GM12878 (cell line): ENCODE results near the gene PIEZO2. TPM values are rescaled to one million over a fixed set of nuclear protein-coding genes. Genes with fewer than 3 reads are reported as not detected.

Experiments used
- BACH1 ChIP-seq: fragments of 450-650 bp; IDR thresholded peaks from 2 replicates; pipeline ENCODE4 v1.6.1; 2017; ENCODE audit warnings: mild to moderate bottlenecking, borderline replicate concordance
- BCL11A ChIP-seq: IDR thresholded peaks from 2 replicates; pipeline ENCODE4 v1.6.1; 2011; ENCODE audit warnings: low read depth, low read length
- BCL3 ChIP-seq: IDR thresholded peaks from 2 replicates; pipeline ENCODE4 v1.6.1; 2011; ENCODE audit warnings: borderline replicate concordance, low read depth, mild to moderate bottlenecking, moderate library complexity, low read length; ENCODE audit not compliant: insufficient read depth, poor library complexity, severe bottlenecking
- CEBPB ChIP-seq, 2 experiments: fragments of 150-350 bp in 1 of 2; IDR thresholded peaks; 2 replicates each; pipeline ENCODE4 v1.6.1; 2012 to 2014; ENCODE audit warnings: low read depth in 2 of 2, low read length in 2 of 2, borderline replicate concordance in 1 of 2, inconsistent platforms in 1 of 2
- HDAC6 ChIP-seq: fragments of 200-600 bp; sonication (generic); IDR thresholded peaks from one replicate; pipeline ENCODE4 v1.8.0; 2017; ENCODE audit warnings: antibody characterized with exemption; ENCODE audit not compliant: unreplicated experiment
- HDGF ChIP-seq: fragments of 450-650 bp; IDR thresholded peaks from 2 replicates; pipeline ENCODE4 v1.6.1; 2016; ENCODE audit warnings: antibody characterized with exemption
- HSF1 ChIP-seq: fragments of 150-350 bp; IDR thresholded peaks from 2 replicates; pipeline ENCODE4 v1.6.1; 2014; ENCODE audit warnings: mild to moderate bottlenecking, low read depth, low read length
- IKZF1 ChIP-seq: fragments of 450-650 bp; conservative IDR thresholded peaks from 2 replicates; pipeline ENCODE4 v1.6.1; 2017; ENCODE audit warnings: antibody characterized with exemption, mild to moderate bottlenecking
- MEF2B ChIP-seq: fragments of 450-650 bp; IDR thresholded peaks from 2 replicates; pipeline ENCODE4 v1.6.1; 2018; ENCODE audit warnings: mild to moderate bottlenecking, moderate library complexity; ENCODE audit not compliant: partially characterized antibody, poor library complexity, severe bottlenecking
- NBN ChIP-seq: fragments of 450-650 bp; IDR thresholded peaks from 2 replicates; pipeline ENCODE4 v1.6.1; 2016
- POLR2A ChIP-seq: IDR thresholded peaks from 2 replicates; pipeline ENCODE4 v1.6.1; 2011; ENCODE audit warnings: low read depth, mild to moderate bottlenecking, low read length
- POU2F2 ChIP-seq: IDR thresholded peaks from 3 replicates; pipeline ENCODE4 v1.6.1; 2011; ENCODE audit warnings: low read depth, mild to moderate bottlenecking, low read length, borderline replicate concordance
- RAD21 ChIP-seq: IDR thresholded peaks from 2 replicates; pipeline ENCODE4 v1.6.1; 2011; ENCODE audit warnings: mild to moderate bottlenecking, low read depth, low read length, moderate library complexity; ENCODE audit not compliant: insufficient read depth
- RB1 ChIP-seq: fragments of 450-650 bp; formaldehyde crosslinking; IDR thresholded peaks from 2 replicates; pipeline ENCODE4 v1.6.1; 2017; ENCODE audit warnings: mild to moderate bottlenecking, borderline replicate concordance
- RUNX3 ChIP-seq: IDR thresholded peaks from 2 replicates; pipeline ENCODE4 v1.6.1; 2012; ENCODE audit warnings: low read length, inconsistent platforms
- ZZZ3 ChIP-seq: IDR thresholded peaks from 2 replicates; pipeline ENCODE4 v1.6.1; 2011; ENCODE audit warnings: low read depth; ENCODE audit not compliant: control insufficient read depth, insufficient read length
- polyA plus RNA-seq, 11 experiments: library from polyadenylated mRNA; depleted of rRNA in 4 of 11; unstranded in 6 of 11; stranded (reverse) in 5 of 11; fragments of >200 nt; fragmentation: Nextera tagmentation in 4 of 11; fragmentation: Illumina TruSeq in 1 of 11; extraction: Ambion mirVana in 4 of 11; extraction: Trizol in 1 of 11; gene quantifications; 1 replicate in 1 of 11; 2 replicates in 10 of 11; pipeline versions ENCODE4 v1.2.1 to v1.2.3, GENCODE V29; 2011 to 2016; ENCODE audit warnings: inconsistent platforms in 2 of 11, missing spikeins in 2 of 11, low read depth in 1 of 11
- total RNA-seq, 4 experiments: library from RNA; depleted of rRNA in 3 of 4; stranded (reverse); fragments of >200 nt in 3 of 4; fragmentation: Illumina TruSeq in 1 of 4; extraction: Trizol in 1 of 4; gene quantifications; 2 replicates each; pipeline versions ENCODE4 v1.2.1 to v1.2.3, GENCODE V29; 2013 to 2021
- TF ChIP-seq, protein P1 (sequence below): fragments of 450-650 bp; IDR thresholded peaks from 2 replicates; pipeline ENCODE4 v1.6.1; 2017; ENCODE audit warnings: borderline replicate concordance
- TF ChIP-seq, protein P2 (sequence below), 3 experiments: IDR thresholded peaks in 2 of 3; conservative IDR thresholded peaks in 1 of 3; 2 replicates each; pipeline ENCODE4 v1.5.1; 2011; ENCODE audit warnings: low read depth in 3 of 3, low read length in 3 of 3, mild to moderate bottlenecking in 3 of 3, control low read depth in 2 of 3, moderate library complexity in 2 of 3, inconsistent platforms in 1 of 3, mixed read lengths in 1 of 3; ENCODE audit not compliant: control insufficient read depth in 2 of 3, insufficient read depth in 1 of 3; ENCODE audit errors: extremely low read depth in 1 of 3
- TF ChIP-seq, protein P3 (sequence below): fragments of 450-650 bp; IDR thresholded peaks from 2 replicates; pipeline ENCODE4 v1.6.1; 2017; ENCODE audit warnings: mild to moderate bottlenecking
- TF ChIP-seq, protein P4 (sequence below): fragments of 450-650 bp; formaldehyde crosslinking; IDR thresholded peaks from 2 replicates; pipeline ENCODE4 v1.4.0; 2022; ENCODE audit warnings: mild to moderate bottlenecking, moderate library complexity

PIEZO2 gene
- total and polyA plus RNA-seq, 10 of the 15 experiments (the other 5 are each of a cell fraction or from before 2014, with no cell fraction given), result 6.7 to 42.3 (median 27.4) TPM

- no peak for TF ChIP-seq HSF1
- TF ChIP-seq CEBPB (IDR thresholded peaks at IDR 0.05; ENCODE audit: borderline replicate concordance in 1 of 2, low read depth in 2 of 2, low read length in 2 of 2), result no peak
- TF ChIP-seq POLR2A, result no peak
- peak; percentile 61 for TF ChIP-seq BCL3
- TF ChIP-seq HDAC6, result no peak
- TF ChIP-seq, protein P1, sequence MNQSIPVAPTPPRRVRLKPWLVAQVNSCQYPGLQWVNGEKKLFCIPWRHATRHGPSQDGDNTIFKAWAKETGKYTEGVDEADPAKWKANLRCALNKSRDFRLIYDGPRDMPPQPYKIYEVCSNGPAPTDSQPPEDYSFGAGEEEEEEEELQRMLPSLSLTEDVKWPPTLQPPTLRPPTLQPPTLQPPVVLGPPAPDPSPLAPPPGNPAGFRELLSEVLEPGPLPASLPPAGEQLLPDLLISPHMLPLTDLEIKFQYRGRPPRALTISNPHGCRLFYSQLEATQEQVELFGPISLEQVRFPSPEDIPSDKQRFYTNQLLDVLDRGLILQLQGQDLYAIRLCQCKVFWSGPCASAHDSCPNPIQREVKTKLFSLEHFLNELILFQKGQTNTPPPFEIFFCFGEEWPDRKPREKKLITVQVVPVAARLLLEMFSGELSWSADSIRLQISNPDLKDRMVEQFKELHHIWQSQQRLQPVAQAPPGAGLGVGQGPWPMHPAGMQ, result no peak
- TF ChIP-seq BCL11A, result 0 out of 2 replicates have a peak, but pooled peaks have one; percentile 31
- no peak for TF ChIP-seq ZZZ3
- no peak for TF ChIP-seq POU2F2
- TF ChIP-seq IKZF1, result peak; percentile 82
- peak; percentile 28 for TF ChIP-seq MEF2B
- TF ChIP-seq RB1, result no peak
- peak; percentile 42; the same call in 1 of the 2 replicates for TF ChIP-seq NBN
- no peak for TF ChIP-seq RAD21
- TF ChIP-seq, protein P2, sequence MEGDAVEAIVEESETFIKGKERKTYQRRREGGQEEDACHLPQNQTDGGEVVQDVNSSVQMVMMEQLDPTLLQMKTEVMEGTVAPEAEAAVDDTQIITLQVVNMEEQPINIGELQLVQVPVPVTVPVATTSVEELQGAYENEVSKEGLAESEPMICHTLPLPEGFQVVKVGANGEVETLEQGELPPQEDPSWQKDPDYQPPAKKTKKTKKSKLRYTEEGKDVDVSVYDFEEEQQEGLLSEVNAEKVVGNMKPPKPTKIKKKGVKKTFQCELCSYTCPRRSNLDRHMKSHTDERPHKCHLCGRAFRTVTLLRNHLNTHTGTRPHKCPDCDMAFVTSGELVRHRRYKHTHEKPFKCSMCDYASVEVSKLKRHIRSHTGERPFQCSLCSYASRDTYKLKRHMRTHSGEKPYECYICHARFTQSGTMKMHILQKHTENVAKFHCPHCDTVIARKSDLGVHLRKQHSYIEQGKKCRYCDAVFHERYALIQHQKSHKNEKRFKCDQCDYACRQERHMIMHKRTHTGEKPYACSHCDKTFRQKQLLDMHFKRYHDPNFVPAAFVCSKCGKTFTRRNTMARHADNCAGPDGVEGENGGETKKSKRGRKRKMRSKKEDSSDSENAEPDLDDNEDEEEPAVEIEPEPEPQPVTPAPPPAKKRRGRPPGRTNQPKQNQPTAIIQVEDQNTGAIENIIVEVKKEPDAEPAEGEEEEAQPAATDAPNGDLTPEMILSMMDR (IDR thresholded peaks at IDR 0.05 in 2 of 3, conservative IDR thresholded peaks at IDR 0.05 in 1 of 3; ENCODE audit: control insufficient read depth in 2 of 3, extremely low read depth in 1 of 3, insufficient read depth in 1 of 3, low read depth in 3 of 3, low read length in 3 of 3), result no peak
- TF ChIP-seq RUNX3, result peak; percentile 79
- TF ChIP-seq, protein P3, sequence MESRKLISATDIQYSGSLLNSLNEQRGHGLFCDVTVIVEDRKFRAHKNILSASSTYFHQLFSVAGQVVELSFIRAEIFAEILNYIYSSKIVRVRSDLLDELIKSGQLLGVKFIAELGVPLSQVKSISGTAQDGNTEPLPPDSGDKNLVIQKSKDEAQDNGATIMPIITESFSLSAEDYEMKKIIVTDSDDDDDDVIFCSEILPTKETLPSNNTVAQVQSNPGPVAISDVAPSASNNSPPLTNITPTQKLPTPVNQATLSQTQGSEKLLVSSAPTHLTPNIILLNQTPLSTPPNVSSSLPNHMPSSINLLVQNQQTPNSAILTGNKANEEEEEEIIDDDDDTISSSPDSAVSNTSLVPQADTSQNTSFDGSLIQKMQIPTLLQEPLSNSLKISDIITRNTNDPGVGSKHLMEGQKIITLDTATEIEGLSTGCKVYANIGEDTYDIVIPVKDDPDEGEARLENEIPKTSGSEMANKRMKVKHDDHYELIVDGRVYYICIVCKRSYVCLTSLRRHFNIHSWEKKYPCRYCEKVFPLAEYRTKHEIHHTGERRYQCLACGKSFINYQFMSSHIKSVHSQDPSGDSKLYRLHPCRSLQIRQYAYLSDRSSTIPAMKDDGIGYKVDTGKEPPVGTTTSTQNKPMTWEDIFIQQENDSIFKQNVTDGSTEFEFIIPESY, result no peak
- peak; percentile 65; the same call in 1 of the 2 replicates for TF ChIP-seq BACH1
- TF ChIP-seq HDGF, result no peak
- TF ChIP-seq, protein P4, sequence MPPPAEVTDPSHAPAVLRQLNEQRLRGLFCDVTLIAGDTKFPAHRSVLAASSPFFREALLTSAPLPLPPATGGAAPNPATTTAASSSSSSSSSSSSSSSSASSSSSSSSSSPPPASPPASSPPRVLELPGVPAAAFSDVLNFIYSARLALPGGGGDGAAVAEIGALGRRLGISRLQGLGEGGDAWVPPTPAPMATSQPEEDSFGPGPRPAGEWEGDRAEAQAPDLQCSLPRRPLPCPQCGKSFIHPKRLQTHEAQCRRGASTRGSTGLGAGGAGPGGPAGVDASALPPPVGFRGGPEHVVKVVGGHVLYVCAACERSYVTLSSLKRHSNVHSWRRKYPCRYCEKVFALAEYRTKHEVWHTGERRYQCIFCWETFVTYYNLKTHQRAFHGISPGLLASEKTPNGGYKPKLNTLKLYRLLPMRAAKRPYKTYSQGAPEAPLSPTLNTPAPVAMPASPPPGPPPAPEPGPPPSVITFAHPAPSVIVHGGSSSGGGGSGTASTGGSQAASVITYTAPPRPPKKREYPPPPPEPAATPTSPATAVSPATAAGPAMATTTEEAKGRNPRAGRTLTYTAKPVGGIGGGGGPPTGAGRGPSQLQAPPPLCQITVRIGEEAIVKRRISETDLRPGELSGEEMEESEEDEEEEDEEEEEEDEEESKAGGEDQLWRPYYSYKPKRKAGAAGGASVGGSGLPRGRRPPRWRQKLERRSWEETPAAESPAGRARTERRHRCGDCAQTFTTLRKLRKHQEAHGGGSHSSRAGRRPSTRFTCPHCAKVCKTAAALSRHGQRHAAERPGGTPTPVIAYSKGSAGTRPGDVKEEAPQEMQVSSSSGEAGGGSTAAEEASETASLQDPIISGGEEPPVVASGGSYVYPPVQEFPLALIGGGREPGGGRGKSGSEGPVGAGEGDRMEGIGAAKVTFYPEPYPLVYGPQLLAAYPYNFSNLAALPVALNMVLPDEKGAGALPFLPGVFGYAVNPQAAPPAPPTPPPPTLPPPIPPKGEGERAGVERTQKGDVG, result no peak
Observed at GRCh38 chr18:10838553-10838952, 310.8 kb downstream of the PIEZO2 start (continued).
